GM19238 (cell line): Measurements from ENCODE around the gene NIP7.
A peak's percentile ranks its signal among the peaks of the same experiment; 100 is the strongest.

Experiments used
- DNase-seq: peaks from one replicate; pipeline ENCODE4 v3.0.0; 2011; ENCODE audit warnings: low spot score; ENCODE audit not compliant: insufficient read length

NIP7 gene

DNA sequence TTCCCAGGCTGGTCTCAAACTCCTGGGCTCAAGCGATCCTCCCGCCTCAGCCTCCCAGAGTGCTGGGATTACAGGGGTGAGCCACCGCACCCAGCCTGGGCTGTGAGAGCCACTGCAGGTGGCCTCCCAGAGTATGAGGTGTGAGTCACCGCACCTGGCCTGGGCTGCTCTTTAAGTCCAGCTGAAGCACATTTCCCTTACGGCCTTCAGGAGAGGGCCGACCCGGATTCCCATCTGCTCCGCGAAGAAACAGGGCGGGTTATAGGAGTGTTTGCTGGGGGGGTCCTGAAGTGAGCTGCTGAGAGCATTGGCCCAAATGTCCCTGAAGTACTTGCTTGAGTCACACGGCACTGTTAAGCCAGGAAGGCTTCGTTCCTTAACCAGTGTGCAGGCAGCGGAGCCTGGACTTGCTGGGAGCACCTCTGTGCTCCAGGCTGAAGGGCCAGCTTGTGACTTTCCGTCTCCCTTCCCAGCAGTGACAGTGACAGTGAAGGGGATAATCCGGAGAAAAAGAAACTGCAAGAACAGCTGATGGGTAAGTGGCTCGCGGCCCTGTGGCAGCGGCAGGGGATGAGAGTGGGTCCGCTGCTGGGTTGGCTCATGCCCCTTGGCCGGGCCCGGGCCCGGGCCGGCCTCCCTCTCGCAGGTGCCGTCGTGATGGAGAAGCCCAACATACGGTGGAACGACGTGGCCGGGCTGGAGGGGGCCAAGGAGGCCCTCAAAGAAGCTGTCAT lies 21.2 kb upstream of the NIP7 start:
- no peak for DNase-seq

DNA sequence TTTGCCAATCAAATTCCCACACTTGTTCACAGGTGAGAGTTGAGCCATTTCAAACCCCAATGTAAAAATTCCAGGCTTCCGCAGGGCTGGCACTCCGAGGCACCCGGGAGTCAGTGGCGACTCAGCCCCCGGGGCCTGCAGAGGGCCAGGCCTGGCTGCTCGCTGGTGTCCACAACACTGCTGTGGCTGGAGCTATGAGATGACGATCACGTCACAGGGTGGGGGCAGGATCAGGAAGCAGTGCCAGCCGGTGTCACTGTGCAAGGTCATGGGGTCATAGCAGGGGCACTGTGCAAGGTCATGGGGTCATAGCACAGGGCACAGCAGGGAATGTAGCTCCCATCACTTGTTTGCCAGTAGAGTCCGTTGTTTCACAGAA lies 20.7 kb upstream of the NIP7 start:
- no peak for DNase-seq

DNA sequence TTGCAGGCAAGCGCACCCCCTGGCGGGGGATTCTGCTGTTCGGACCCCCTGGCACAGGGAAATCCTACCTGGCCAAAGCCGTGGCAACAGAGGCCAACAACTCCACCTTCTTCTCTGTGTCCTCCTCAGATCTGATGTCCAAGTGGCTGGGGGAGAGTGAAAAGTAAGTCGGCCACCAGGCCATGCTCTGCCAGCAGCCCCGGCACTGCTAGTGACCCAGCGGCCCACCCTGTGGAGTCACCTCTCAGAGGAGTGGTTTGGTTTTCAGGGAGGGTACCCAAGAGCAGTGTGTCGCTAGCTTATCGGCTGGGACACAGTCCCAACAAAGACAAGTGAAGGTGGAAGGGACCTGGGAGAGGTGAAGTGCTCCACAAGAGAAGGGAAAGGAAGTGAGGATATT lies 20.2 kb upstream of the NIP7 start:
- no peak for DNase-seq

DNA sequence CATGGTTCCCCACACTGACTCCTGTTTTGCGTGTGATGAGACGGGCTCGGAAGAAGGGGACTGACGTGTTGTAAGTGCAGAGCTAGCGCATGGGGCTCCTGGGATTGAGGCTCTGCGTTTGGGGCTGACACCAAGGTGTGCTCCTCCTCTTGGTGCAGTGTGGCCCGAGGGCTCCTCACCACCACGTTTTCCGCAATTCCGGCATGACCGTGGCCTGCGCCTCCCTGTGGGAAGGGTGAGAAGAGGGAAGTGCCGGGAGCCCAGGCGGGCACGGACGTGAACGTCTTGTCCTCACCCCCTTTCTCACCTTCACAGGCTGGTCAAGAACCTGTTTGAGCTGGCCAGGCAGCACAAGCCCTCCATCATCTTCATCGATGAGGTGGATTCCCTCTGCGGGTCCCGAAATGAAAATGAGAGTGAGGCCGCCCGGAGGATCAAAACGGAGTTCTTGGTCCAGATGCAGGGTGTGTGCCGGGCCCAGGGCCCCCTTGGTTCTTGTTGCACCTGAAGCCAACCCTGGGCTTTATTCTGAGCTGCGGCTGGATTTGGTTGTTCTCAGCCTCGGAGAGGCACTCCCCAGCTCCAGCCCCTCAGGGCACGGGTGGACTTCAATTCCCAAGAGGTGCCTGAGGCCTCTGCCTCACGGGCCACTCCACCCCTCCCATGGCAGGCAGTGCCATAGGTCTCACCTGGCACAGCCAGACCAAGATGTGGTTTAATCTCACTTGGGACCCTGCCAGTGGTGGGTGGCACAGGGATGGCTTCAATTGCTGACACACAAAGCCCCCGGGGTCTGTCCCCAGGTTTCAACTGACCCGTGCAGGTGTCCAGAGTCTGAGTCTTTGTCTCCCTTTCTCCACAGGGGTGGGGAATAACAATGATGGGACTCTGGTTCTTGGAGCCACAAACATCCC lies 19.5 kb upstream of the NIP7 start:
- DNase-seq: no peak

DNA sequence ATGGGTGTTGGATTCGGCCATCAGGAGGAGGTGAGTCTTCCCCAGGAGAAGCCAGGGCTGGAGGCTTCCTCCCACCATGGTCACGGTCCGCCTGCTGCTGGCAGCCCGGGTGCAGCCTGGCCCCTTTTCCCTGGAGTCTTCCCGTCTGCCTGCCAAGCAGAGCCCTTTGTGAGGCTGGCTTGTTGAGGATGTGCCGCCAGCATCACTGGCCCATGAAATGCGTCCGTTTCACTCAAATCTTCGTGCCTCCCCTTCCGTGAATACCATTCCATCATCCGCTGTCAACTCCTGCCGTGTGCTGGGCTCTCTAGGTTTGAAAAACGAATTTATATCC lies 18.9 kb upstream of the NIP7 start:
- DNase-seq: no peak

DNA sequence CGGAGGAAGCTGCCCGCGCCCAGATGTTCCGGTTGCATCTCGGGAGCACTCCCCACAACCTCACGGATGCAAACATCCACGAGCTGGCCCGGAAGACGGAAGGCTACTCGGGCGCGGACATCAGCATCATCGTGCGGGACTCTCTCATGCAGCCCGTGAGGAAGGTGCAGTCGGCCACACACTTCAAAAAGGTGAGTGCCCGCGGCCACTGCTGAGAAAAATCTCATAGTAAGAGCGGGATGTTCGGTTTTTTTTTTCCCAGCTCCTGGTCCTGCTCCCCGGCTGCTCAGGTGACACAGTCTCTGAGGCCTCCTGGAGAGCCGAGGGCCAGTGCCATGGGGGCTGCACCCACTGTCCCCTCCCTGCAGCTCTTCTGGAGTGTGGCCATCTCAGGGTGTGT lies 18.5 kb upstream of the NIP7 start:
- DNase-seq: no peak

DNA sequence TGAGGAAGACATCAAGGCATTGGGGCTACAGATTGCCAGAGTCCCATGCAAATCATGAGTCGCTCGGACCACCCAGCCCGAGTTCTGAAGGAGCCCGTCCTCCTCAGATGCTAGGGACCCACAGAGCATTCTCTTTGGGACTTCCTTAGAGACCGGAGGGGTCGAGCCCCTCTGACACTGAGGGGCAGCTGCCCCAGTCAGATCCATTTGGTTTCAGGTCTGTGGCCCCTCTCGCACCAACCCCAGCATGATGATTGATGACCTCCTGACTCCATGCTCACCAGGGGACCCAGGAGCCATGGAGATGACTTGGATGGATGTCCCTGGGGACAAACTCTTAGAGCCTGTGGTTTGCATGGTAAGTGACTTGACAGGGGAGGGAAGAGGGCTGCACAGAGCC lies 17.2 kb upstream of the NIP7 start:
- DNase-seq: no peak

DNA sequence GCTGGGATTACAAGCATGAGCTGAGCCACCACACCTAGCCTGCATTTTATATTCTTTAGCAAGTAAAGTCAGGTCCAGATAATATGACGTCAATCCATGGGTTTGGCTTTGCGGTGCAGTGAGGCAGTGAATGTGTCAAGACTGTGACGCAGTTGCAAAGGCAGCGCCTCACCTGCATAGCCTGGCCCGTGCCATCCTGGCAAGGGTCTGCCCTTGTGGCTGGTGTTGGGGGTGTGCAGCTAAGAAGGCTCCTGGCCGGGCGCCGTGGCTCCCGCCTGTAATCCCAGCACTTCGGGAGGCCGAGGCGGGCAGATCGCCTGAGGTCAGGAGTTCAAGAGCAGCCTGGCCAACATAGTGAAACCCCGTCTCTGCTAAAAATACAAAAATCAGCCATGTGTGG lies 16.2 kb upstream of the NIP7 start:
- no peak for DNase-seq

DNA sequence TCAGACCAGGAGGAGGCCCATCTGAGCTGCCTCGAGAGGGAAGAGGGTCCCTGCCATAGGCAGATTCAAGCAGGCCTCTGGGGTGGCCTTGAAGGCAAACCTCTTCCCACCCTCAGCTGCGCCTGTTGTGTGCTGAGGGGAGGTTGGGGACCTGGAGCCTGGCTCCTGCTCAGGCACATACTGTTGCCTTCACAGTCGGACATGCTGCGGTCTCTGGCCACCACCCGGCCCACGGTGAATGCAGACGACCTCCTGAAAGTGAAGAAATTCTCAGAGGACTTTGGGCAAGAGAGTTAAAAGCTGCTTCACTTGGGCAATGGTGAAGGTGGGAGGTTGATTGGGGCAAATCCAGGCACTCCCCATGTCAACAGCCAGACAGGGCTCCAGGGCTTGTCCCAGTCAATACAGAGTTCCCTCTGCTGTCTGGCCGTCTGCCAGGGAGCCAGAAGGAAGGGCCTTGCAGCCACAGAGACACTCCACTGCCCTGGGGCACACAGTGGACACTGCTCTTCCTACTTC lies 15.5 kb upstream of the NIP7 start:
- no peak for DNase-seq

DNA sequence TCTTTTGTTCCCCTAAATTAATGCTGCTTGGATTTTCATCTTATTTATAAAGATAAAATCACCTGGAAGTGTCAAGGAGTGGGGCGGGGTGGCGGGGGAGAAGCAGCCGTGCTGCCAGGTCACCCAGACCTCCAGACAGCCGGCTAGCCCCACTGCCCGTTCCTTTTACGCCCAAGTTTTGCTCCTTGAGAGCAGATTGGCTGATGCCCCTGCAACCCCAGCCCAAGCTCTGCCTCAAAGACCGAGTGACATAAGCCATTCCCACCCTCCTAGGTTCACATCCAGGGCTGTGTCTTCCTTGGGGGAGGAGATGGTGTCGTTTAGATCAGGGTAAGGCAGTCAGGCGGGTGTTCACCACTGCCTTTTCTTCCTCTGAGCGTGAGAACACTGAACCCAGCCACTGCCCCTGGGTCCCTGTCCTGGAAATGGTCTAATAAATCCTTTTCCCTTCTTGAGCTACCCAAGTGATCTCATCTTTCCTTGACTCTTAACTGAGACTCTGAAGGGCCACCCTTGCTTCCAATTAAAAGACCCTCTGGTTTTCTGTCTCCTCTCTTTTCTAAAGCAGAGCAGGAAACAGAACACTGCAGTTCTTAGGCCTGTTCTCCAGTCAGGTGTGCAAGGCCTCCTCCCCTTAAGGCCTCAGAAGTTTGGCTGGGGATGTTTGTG lies 14.9 kb upstream of the NIP7 start:
- DNase-seq: no peak

DNA sequence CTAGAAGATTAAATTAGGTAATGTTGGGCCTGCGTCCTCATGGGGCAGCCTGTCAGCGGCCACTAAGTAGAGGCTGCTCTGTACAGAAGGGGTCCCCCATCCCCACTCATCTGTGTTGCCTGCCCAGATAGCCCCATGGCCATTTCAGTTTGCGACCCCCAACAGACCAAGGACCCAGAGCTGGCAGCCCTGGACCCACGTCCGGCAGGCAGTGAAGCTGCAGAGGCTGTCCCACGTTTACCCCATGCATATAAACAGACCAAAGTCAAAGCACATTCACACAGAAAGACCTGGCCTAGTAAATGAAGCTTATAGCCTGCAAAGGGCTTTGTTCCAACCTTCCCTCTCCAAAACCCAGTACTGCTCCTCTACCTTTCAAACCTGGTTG lies 13.8 kb upstream of the NIP7 start:
- no peak for DNase-seq

DNA sequence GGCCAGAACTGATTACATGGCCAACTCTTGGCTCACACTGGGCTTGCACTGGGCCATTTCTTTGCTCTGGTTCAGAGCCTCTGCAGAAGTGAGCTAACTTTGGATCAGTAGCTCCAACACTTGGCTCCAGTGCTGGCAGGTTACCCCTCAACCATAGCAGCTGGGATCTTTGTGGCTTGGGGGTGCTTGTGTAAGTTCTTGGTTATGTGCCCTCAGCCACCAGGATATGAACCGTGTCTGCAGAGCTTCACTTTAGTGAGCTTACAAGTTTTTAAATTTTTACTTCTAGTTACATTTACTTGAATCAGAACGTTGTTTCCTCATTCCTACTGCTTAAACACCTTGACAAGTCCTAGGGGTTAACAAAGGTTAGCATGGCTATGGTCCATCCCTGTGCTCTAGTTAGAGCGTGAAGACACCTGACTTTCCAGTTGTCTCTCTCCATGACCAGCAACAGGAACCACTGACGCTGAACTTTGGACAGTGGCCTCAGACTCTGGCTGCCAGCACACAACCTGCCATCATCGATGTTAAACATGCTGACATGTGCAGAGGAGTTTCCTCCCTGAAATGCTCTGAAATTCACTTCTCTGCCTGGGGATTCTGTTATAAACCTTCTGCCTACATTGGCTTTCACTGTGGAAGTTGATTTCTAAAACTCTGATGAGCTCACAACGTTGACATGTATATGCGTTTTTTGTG lies 13.2 kb upstream of the NIP7 start:
- DNase-seq: no peak

DNA sequence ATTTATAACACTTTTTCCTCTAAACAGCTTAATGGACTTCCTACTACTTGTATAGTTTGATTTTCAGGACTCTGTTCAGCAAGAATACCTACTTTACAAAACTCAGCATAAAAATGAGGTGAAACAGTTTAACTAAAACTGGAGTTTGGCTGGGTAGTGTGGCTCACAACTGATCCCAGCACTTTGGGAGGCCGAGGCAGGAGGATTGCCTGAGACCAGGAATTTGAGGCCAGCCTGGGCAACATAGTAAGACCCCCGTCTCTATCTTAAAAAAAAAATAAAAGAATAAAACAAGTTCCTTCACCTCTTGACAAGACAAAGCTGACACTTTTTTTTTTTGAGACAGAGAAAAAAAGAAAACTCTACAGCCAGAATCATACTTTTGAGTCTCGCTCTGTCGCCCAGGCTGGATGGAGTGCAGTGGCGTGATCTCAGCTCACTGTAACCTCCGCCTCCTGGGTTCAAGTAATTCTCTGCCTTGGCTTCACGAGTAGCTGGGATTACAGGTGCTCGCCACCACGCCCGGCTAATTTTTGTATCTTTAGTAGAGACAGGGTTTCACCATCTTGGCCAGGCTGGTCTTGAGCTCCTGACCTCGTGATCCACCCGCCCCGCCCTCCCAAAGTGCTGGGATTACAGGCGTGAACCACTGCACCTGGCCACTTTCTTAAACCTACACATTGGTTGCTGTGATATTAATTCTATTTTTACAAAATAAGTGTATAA lies 11.8 kb upstream of the NIP7 start:
- no peak for DNase-seq

DNA sequence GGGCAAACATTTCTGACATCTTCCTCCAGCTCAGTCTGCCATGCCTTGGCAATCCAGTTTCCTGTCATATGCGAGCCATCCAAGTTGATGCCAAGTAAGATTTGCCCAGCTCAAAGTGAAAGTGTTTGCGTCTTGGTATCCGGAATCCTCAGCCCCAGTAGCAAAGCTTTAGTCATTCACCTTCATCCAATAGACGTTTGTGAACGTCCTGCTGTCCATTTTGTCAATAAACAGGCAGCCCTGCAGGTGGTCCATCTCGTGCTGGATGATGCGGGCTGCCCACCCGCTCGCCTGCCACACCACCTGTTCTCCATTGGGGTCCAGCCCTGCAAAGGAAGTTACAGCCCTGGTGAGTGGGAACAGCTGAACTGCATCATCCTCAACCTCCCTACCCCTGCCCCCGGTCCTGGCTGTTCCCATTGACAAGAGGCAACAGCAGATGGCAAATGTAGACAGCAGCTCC lies 10.7 kb upstream of the NIP7 start:
- DNase-seq: no peak

DNA sequence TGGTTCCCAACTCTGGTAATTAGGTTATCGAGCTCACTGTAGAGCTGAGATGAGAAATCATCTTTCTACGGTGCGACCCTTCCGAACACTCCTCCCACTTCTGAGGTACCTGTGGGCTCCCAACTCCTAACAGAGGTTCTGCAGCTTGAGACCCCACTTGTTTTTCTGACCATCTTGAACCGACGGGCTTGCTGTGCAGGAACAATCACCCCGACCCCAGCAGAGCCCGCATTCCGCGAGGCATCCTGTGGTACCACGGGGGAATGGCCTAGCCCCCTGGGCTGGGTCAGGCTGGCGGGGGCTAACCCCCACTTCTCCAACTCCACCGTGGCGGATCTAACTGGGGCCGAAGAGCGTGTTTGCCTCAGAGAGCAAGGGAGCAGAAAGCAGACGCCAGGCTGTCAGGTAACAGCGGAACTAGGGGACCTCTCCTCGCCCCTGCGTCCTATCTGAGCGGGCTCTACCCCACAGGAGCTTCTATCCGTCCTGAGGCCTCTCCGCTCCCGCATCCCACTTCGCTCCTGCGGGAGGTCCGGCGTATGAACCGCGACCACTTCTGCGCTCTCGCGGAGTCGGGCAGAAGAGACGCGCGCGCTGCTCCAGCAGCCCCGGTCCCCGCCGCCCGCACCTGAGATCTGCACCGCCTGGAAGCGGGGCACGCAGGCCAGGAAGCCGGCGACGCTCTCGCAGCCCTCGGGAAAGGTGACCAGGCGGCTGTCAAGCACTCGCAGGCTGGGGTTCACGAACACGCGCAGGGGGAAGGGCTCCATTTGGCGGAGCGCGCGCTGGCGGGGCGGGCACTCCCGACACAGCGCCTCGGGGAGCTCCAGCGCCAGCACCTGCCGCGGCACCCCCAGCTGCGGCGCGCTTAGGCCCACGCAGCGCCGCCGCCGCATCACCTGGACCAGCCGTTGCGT lies 9.9 kb upstream of the NIP7 start:
- DNase-seq: no peak

DNA sequence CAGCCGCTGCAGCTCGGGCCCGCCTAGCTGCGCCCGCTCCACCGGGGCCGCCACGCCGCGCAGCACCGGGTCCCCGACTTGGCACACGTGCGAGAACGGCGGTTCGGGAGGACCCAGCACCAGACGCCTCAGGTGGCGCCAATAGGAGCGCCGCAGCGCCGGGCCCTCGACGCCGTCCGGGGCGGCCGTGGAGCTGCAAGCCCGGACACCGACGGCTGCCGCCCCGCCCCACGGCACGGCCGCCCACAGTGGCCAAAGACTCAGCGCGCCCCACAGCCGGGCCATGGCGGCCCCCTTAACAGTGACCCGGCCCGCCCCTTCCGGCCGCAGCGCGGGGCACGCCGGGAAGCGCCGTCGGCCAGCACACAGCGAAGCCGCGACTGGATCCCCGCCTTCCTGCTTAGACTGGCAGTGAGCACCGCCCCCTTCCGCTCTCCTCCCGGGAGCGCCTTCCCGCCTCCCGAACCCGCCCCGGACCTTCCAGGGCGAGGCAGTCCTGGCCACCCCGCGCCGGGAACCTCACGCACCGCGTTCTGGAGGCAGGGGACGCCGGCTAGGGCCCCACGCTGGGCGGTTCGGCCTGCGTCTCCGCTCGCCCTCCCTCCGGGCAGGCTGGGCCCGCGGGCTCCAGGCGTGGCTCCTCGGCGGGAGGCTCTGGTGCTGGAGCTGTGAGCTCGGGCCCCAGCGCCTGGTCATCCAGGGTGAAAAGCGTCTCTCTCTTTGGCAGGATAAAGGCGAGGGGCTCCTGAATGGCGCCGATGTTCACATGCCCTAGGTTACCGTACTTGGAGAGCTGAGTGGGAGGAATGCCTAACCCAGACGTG lies 9.1 kb upstream of the NIP7 start, which contains the start of gene PDF:
Gene PDF (minus strand): TSS at position 303 of the 824 bp plus-strand sequence. CDS start 18 bp downstream, at position 285.
- peak; percentile 95 for DNase-seq

DNA sequence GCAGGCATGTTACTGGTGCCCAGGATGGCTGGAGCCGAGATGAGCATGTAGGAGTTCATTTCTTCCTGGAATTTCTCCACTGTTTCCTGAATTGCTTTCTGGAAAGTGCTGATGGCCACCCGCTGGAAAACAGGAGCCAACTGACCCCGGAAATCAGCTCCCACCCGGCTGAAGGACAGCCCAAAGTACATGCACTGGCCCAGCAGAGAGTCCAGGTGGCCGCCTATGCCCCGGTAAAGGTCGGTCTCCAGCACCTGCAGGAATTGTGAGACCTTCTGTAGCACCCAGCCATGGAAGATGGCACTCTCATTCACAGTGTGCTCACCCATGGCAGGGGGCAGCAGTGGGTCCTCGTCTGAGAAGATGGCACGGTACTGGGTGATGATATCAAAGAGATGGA lies 4.9 kb upstream of the NIP7 start:
- no peak for DNase-seq

DNA sequence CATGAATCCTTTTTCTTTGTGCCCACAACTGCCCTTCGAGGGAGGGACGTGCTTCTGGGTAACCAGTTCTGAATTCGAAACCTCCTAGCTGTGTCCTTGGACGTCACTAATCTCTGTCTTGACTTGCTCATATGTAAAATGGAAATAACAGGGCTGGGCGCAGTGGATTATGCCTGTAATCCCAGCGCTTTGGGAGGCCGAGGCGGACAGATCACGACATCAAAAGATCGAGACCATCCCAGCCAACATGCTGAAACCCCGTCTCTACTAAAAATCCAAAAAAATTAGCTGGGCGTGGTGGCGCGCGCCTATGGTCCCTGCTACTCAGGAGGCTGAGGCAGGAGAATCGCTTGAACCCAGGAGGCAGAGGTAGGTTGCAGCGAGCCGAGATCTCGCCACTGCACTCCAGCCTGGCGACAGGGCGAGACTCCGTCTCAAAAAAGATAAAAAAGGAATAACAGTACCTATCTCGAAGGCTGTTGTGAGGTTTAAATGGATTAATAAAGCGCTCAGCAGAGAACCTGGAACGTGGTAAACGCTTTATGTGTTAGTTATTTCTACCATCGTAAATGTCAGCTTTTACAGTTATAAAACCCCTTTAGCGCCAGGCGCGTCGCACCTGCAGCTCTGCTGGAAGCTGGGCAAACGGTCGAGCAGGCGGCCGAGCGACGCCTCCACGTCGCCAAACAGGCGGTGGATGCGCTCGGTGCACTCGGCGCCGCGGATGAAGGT lies 849 bp upstream of the NIP7 start:
- no peak for DNase-seq
